ENCODE data around the gene PARD3B.

- TF ChIP-seq CTCF (IDR thresholded peaks at IDR 0.05; ENCODE audit: borderline replicate concordance, extremely low read depth, low read length, poor library complexity, severe bottlenecking) (no peak), EZH2 (IDR thresholded peaks at IDR 0.05; ENCODE audit: borderline replicate concordance, low read depth, low read length, severe bottlenecking) (no peak)
Observed at GRCh38 chr2:204604061-204604460, 58.8 kb downstream of the PARD3B start.

All from DND-41 (cell line).